ENCODE data around the gene CACNG4. TPM values are rescaled to one million over a fixed set of nuclear protein-coding genes. Genes with fewer than 3 reads are reported as not detected.
A peak's percentile ranks its signal among the peaks of the same experiment; 100 is the strongest.

The CACNG4 gene
- total RNA-seq, 1 experiment from 2014 or later: not detected

GRCh38 chr17:67015001-67015400, 50.5 kb downstream of the CACNG4 start:
- 0 out of 2 replicates have a peak, but pooled peaks cover 2% of the 10 kb centered on the region for H3K27me3 ChIP-seq
- H3K36me3 ChIP-seq: no peaks in the 10 kb centered on the region
- no peak overlapping the region for H3K4me3 ChIP-seq
- no peak for DNase-seq
- no peaks in the 10 kb centered on the region for H3K9me3 ChIP-seq

GRCh38 chr17:67016039-67016762, 51.7 kb downstream of the CACNG4 start:
- Histone ChIP-seq H3K4me3 (no peak overlapping the region), H3K36me3 (no peaks in the 10 kb centered on the region), H3K9me3 (no peaks in the 10 kb centered on the region), H3K27me3 (0 out of 2 replicates have a peak, but pooled peaks cover 2% of the 10 kb centered on the region)
- DNase-seq: no peak

GRCh38 chr17:67017910-67018309, 53.4 kb downstream of the CACNG4 start:
- Histone ChIP-seq H3K27me3 (no peaks in the 10 kb centered on the region), H3K4me3 (no peak overlapping the region), H3K9me3 (no peaks in the 10 kb centered on the region), H3K36me3 (no peaks in the 10 kb centered on the region)
- DNase-seq: no peak

GRCh38 chr17:67018471-67019434, 54.2 kb downstream of the CACNG4 start:
- Histone ChIP-seq H3K27me3 (no peaks in the 10 kb centered on the region), H3K4me3 (no peak overlapping the region)
- no peak for DNase-seq

GRCh38 chr17:67019809-67020208, 55.3 kb downstream of the CACNG4 start:
- no peaks in the 10 kb centered on the region for H3K36me3 ChIP-seq
- H3K9me3 ChIP-seq: no peaks in the 10 kb centered on the region
- no peak for DNase-seq
- no peaks in the 10 kb centered on the region for H3K27me3 ChIP-seq
- no peak overlapping the region for H3K4me3 ChIP-seq

More at GRCh38 chr17:67018471-67019434, 54.2 kb downstream of the CACNG4 start:
- no peaks in the 10 kb centered on the region for H3K36me3 ChIP-seq
- no peaks in the 10 kb centered on the region for H3K9me3 ChIP-seq

GRCh38 chr17:67020293-67020766, 55.8 kb downstream of the CACNG4 start:
- Histone ChIP-seq H3K4me3 (no peak overlapping the region), H3K27me3 (no peaks in the 10 kb centered on the region), H3K36me3 (no peaks in the 10 kb centered on the region), H3K9me3 (no peaks in the 10 kb centered on the region)
- DNase-seq: no peak

GRCh38 chr17:67021196-67021595, 56.7 kb downstream of the CACNG4 start:
- H3K36me3 ChIP-seq: no peaks in the 10 kb centered on the region
- DNase-seq: no peak
- H3K27me3 ChIP-seq: no peaks in the 10 kb centered on the region
- H3K4me3 ChIP-seq: no peak overlapping the region
- H3K9me3 ChIP-seq: no peaks in the 10 kb centered on the region

- Histone ChIP-seq H3K27me3 (no peaks in the 10 kb centered on the region), H3K36me3 (no peaks in the 10 kb centered on the region), H3K4me3 (no peak overlapping the region), H3K9me3 (no peaks in the 10 kb centered on the region)
- no peak for DNase-seq
These were observed 57.4 kb downstream of the CACNG4 start for GRCh38 chr17:67021743-67022450.

GRCh38 chr17:67022451-67022810, 57.9 kb downstream of the CACNG4 start:
- no peak overlapping the region for H3K4me3 ChIP-seq
- DNase-seq: no peak
- no peaks in the 10 kb centered on the region for H3K36me3 ChIP-seq
- no peaks in the 10 kb centered on the region for H3K9me3 ChIP-seq
- no peaks in the 10 kb centered on the region for H3K27me3 ChIP-seq

GRCh38 chr17:67024736-67025135, 60.2 kb downstream of the CACNG4 start:
- no peaks in the 10 kb centered on the region for H3K36me3 ChIP-seq
- H3K9me3 ChIP-seq: no peaks in the 10 kb centered on the region
- H3K4me3 ChIP-seq: no peak overlapping the region
- no peak for DNase-seq
- H3K27me3 ChIP-seq: no peaks in the 10 kb centered on the region

- no peaks in the 10 kb centered on the region for H3K36me3 ChIP-seq
- H3K27me3 ChIP-seq: no peaks in the 10 kb centered on the region
- no peak for DNase-seq
- no peak overlapping the region for H3K4me3 ChIP-seq
- H3K9me3 ChIP-seq: no peaks in the 10 kb centered on the region
These were observed 60.8 kb downstream of the CACNG4 start for GRCh38 chr17:67025216-67025792.

GRCh38 chr17:67026341-67026740, 61.8 kb downstream of the CACNG4 start:
- no peaks in the 10 kb centered on the region for H3K36me3 ChIP-seq
- DNase-seq: no peak
- no peak overlapping the region for H3K4me3 ChIP-seq
- no peaks in the 10 kb centered on the region for H3K27me3 ChIP-seq
- no peaks in the 10 kb centered on the region for H3K9me3 ChIP-seq

- Histone ChIP-seq H3K9me3 (no peaks in the 10 kb centered on the region), H3K36me3 (no peaks in the 10 kb centered on the region), H3K4me3 (no peak overlapping the region), H3K27me3 (no peaks in the 10 kb centered on the region)
- DNase-seq: peak; percentile 21
These were observed 62.6 kb downstream of the CACNG4 start for GRCh38 chr17:67027031-67027628.

- Histone ChIP-seq H3K27me3 (no peaks in the 10 kb centered on the region), H3K36me3 (no peaks in the 10 kb centered on the region), H3K4me3 (no peak overlapping the region), H3K9me3 (no peaks in the 10 kb centered on the region)
- DNase-seq: no peak
These were observed 66.1 kb downstream of the CACNG4 start for GRCh38 chr17:67030641-67031040.

GRCh38 chr17:67032382-67032781, 67.9 kb downstream of the CACNG4 start:
- no peak for DNase-seq
- H3K9me3 ChIP-seq: no peaks in the 10 kb centered on the region
- H3K4me3 ChIP-seq: no peak overlapping the region
- H3K36me3 ChIP-seq: no peaks in the 10 kb centered on the region
- no peaks in the 10 kb centered on the region for H3K27me3 ChIP-seq

GRCh38 chr17:67032985-67033384, 68.5 kb downstream of the CACNG4 start:
- no peaks in the 10 kb centered on the region for H3K36me3 ChIP-seq
- H3K9me3 ChIP-seq: no peaks in the 10 kb centered on the region
- no peak for DNase-seq
- H3K4me3 ChIP-seq: no peak overlapping the region
- 0 out of 2 replicates have a peak, but pooled peaks cover 2% of the 10 kb centered on the region for H3K27me3 ChIP-seq
